H9 (cell line): Measurements from ENCODE around the gene KRTAP5-7. TPM values are rescaled to one million over a fixed set of nuclear protein-coding genes. Genes with fewer than 3 reads are reported as not detected.

Experiments used
- DNase-seq: peaks from one replicate; pipeline ENCODE4 v3.0.0-alpha.2; 2017
- H2AFZ ChIP-seq: one replicate; pipeline ENCODE4 v1.6.1; 2013; ENCODE audit warnings: mild to moderate bottlenecking, low read length, control low read depth, moderate library complexity
- H2AK5ac ChIP-seq: 2 replicates; pipeline ENCODE4 v1.6.1; 2013; ENCODE audit warnings: low read length, control low read depth, mixed read lengths; ENCODE audit not compliant: insufficient read length
- H2BK120ac ChIP-seq: one replicate; pipeline ENCODE4 v1.6.1; 2013; ENCODE audit warnings: low read depth, mild to moderate bottlenecking, low read length, control low read depth, inconsistent platforms; ENCODE audit not compliant: poor library complexity, severe bottlenecking
- H2BK12ac ChIP-seq: 2 replicates; pipeline ENCODE4 v1.6.1; 2013; ENCODE audit warnings: low read length, control low read depth, mixed read lengths, low read depth; ENCODE audit not compliant: insufficient read length
- H2BK15ac ChIP-seq: 2 replicates; pipeline ENCODE4 v1.6.1; 2013; ENCODE audit warnings: low read depth, low read length, control low read depth
- H2BK20ac ChIP-seq: one replicate; pipeline ENCODE4 v1.6.1; 2013; ENCODE audit warnings: low read depth, mild to moderate bottlenecking, low read length, control low read depth, inconsistent platforms; ENCODE audit not compliant: poor library complexity, severe bottlenecking
- H2BK5ac ChIP-seq: 2 replicates; pipeline ENCODE4 v1.6.1; 2013; ENCODE audit warnings: low read length, control low read depth, mixed read lengths; ENCODE audit not compliant: insufficient read length
- H3K14ac ChIP-seq: 2 replicates; pipeline ENCODE4 v1.6.1; 2013; ENCODE audit warnings: low read length, control low read depth; ENCODE audit not compliant: insufficient read depth
- H3K18ac ChIP-seq: 2 replicates; pipeline ENCODE4 v1.6.1; 2013; ENCODE audit warnings: low read depth, mild to moderate bottlenecking, mixed read lengths, low read length, control low read depth; ENCODE audit not compliant: insufficient read length
- H3K23ac ChIP-seq: 2 replicates; pipeline ENCODE4 v1.6.1; 2013; ENCODE audit warnings: low read length, control low read depth, mixed read lengths, low read depth; ENCODE audit not compliant: insufficient read length
- H3K23me2 ChIP-seq: 2 replicates; pipeline ENCODE4 v1.6.1; 2013; ENCODE audit warnings: low read depth, mild to moderate bottlenecking, mixed read lengths, low read length, control low read depth; ENCODE audit not compliant: insufficient read length, poor library complexity, severe bottlenecking
- H3K27ac ChIP-seq: 2 replicates; pipeline ENCODE4 v1.5.1; 2013; ENCODE audit warnings: low read length, control low read depth, mixed read lengths, low read depth; ENCODE audit not compliant: insufficient read length
- H3K27me3 ChIP-seq: 2 replicates; pipeline ENCODE4 v1.6.1; 2013; ENCODE audit warnings: low read length, control low read depth, inconsistent platforms; ENCODE audit not compliant: insufficient read depth
- H3K4ac ChIP-seq: 2 replicates; pipeline ENCODE4 v1.6.1; 2013; ENCODE audit warnings: low read depth, mild to moderate bottlenecking, control low read depth, inconsistent platforms, low read length, moderate library complexity
- H3K4me1 ChIP-seq: 2 replicates; pipeline ENCODE4 v1.6.1; 2013; ENCODE audit warnings: low read length, control low read depth, inconsistent platforms; ENCODE audit not compliant: insufficient read depth
- H3K4me2 ChIP-seq: 2 replicates; pipeline ENCODE4 v1.6.1; 2013; ENCODE audit warnings: low read length, control low read depth, mixed read lengths; ENCODE audit not compliant: insufficient read length, insufficient read depth
- H3K56ac ChIP-seq: 2 replicates; pipeline ENCODE4 v1.6.1; 2013; ENCODE audit warnings: low read depth, mild to moderate bottlenecking, mixed read lengths, low read length, control low read depth; ENCODE audit not compliant: insufficient read length
- H3K79me1 ChIP-seq: 2 replicates; pipeline ENCODE4 v1.6.1; 2013; ENCODE audit warnings: low read depth, mild to moderate bottlenecking, moderate library complexity, low read length, control low read depth, inconsistent platforms; ENCODE audit not compliant: insufficient read depth, poor library complexity, severe bottlenecking
- H3K79me2 ChIP-seq: 2 replicates; pipeline ENCODE4 v1.6.1; 2013; ENCODE audit warnings: low read length, control low read depth, inconsistent platforms; ENCODE audit not compliant: insufficient read depth
- H3K9ac ChIP-seq: 2 replicates; pipeline ENCODE4 v1.6.1; 2013; ENCODE audit warnings: low read length, control low read depth, mixed read lengths; ENCODE audit not compliant: insufficient read length; ENCODE audit errors: extremely low read depth
- H3K9me3 ChIP-seq: one replicate; pipeline ENCODE4 v1.6.1; 2013; ENCODE audit warnings: low read depth, low read length, inconsistent platforms; ENCODE audit not compliant: control insufficient read depth
- H3T11ph ChIP-seq: one replicate; pipeline ENCODE4 v1.6.1; 2013; ENCODE audit warnings: mild to moderate bottlenecking, low read length, control low read depth, inconsistent platforms
- H4K20me1 ChIP-seq: one replicate; pipeline ENCODE4 v1.6.1; 2013; ENCODE audit not compliant: control insufficient read depth, insufficient read length, insufficient read depth
- H4K5ac ChIP-seq: 2 replicates; pipeline ENCODE4 v1.6.1; 2013; ENCODE audit warnings: low read depth, mild to moderate bottlenecking, mixed read lengths, low read length, control low read depth; ENCODE audit not compliant: insufficient read length
- H4K8ac ChIP-seq: replicated peaks from 2 replicates; pipeline ENCODE4 v1.6.1; 2013; ENCODE audit warnings: low read length, control low read depth, mixed read lengths, low read depth; ENCODE audit not compliant: insufficient read length
- H4K91ac ChIP-seq: 2 replicates; pipeline ENCODE4 v1.6.1; 2013; ENCODE audit warnings: low read depth, mild to moderate bottlenecking, moderate library complexity, mixed read lengths, low read length, control low read depth; ENCODE audit not compliant: insufficient read length
- H3K27ac Mint-ChIP-seq, 3 experiments: 2 replicates in 2 of 3; 3 replicates in 1 of 3; pipeline ENCODE4 v1.8.0; 2020 to 2021; ENCODE audit warnings: mixed read lengths in 3 of 3, mild to moderate bottlenecking in 1 of 3, moderate library complexity in 1 of 3
- H3K27me3 Mint-ChIP-seq: 2 replicates; pipeline ENCODE4 v1.8.0; 2021; ENCODE audit warnings: low read depth, mild to moderate bottlenecking, moderate library complexity, mixed read lengths
- H3K36me3 Mint-ChIP-seq, 3 experiments: 2 replicates in 2 of 3; 3 replicates in 1 of 3; pipeline ENCODE4 v1.8.0; 2020 to 2021; ENCODE audit warnings: low read depth in 3 of 3, mixed read lengths in 3 of 3; ENCODE audit not compliant: insufficient read depth in 1 of 3
- H3K4me1 Mint-ChIP-seq, 2 experiments: 2 replicates each; pipeline ENCODE4 v1.8.0; 2020; ENCODE audit warnings: mixed read lengths in 2 of 2
- H3K4me3 Mint-ChIP-seq, 2 experiments: 2 replicates in 1 of 2; 3 replicates in 1 of 2; pipeline ENCODE4 v1.8.0; 2020 to 2021; ENCODE audit warnings: mild to moderate bottlenecking in 2 of 2, mixed read lengths in 2 of 2, moderate library complexity in 1 of 2
- H3K9me3 Mint-ChIP-seq, 2 experiments: 2 replicates in 1 of 2; 3 replicates in 1 of 2; pipeline ENCODE4 v1.8.0; 2020; ENCODE audit warnings: mild to moderate bottlenecking in 2 of 2, mixed read lengths in 2 of 2, moderate library complexity in 1 of 2
- WGBS: extraction: QIAGEN DNeasy Blood & Tissue Kit; methylation state at CpG from one replicate; pipeline ENCODE4 v1.1.7; 2013; ENCODE audit warnings: missing lambda C conversion rate, low lambda C conversion rate, mixed read lengths; ENCODE audit not compliant: insufficient read length; ENCODE audit errors: extremely low coverage; 5-methylcytosine and 5-hydroxymethylcytosine counted together
- total RNA-seq: library from RNA; stranded (reverse); gene quantifications from 2 replicates; pipeline ENCODE4 v1.2.1, GENCODE V29; 2021
- TF ChIP-seq, protein P1 (sequence below): fragments of 200-600 bp; sonication (generic); conservative IDR thresholded peaks from 3 replicates; pipeline ENCODE4 v1.8.0; 2021; ENCODE audit warnings: antibody characterized with exemption, mild to moderate bottlenecking

KRTAP5-7 gene
- total RNA-seq, 1 experiment from 2014 or later: not detected

DNA sequence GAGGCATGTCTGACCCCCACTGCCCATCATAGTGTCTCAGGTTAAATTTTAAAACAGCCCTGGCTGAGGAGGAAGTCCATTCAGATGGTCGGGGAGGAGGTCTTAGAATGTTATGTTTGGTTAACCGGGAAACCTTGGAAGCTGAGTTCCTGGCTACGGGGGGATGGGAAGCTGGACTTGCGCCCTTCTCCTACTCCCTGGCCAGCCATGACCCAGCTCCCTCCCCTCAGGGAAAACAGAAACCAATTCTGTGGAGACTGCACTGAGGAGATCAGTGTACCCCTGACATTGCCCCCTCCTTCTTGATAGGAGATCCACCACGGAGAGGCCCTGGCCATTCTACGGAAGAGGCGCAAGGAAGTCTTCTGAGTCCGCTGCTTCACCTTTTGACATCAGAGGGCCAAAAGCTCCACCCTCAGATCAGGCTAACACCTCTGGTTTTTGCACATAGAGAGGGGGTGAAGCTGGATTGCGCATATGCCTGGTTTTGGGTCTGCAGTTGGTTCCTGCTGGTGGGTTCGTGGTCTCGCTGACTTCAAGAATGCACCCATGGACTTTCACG lies 18.4 kb downstream of the KRTAP5-7 start:
- Histone ChIP-seq H3K27me3 (no peaks in the 10 kb centered on the region), H3K9me3 (no peaks in the 10 kb centered on the region), H4K91ac (no peak overlapping the region), H3K79me2 (no peaks in the 10 kb centered on the region), H2AFZ (no peak overlapping the region), H3T11ph (no peak overlapping the region), H3K23ac (no peak overlapping the region), H3K4me1 (no peaks in the 10 kb centered on the region), H3K4ac (no peak overlapping the region), H4K5ac (no peak overlapping the region), H4K20me1 (no peaks in the 10 kb centered on the region), H2BK5ac (no peak overlapping the region), H3K14ac (no peak overlapping the region), H3K23me2 (no peaks in the 10 kb centered on the region), H3K56ac (no peak overlapping the region), H3K27ac (no peak overlapping the region), H3K4me2 (no peak overlapping the region), H2BK20ac (no peak overlapping the region), H2BK12ac (no peak overlapping the region), H2BK15ac (no peak overlapping the region), H4K8ac (no peak overlapping the region), H3K9ac (no peak overlapping the region), H2AK5ac (no peak overlapping the region), H3K79me1 (no peaks in the 10 kb centered on the region), H3K18ac (no peak overlapping the region), H2BK120ac (no peak overlapping the region)
- DNase-seq: no peak
- Mint-ChIP-seq H3K4me1 (peaks cover 27 to 28% of the 10 kb centered on the region in 2 experiments), H3K9me3 (peaks cover 14 to 16% of the 10 kb centered on the region in 2 experiments), H3K27me3 (peaks cover 56% of the 10 kb centered on the region), H3K27ac (no peak overlapping the region), H3K36me3 (peaks cover 5 to 24% (median 12%) of the 10 kb centered on the region in 3 experiments; a peak in 6 of 7 replicates), H3K4me3 (no peak overlapping the region)
- no CpG with 5 or more reads among the region's 12 CpGs for WGBS
- TF ChIP-seq, protein P1, sequence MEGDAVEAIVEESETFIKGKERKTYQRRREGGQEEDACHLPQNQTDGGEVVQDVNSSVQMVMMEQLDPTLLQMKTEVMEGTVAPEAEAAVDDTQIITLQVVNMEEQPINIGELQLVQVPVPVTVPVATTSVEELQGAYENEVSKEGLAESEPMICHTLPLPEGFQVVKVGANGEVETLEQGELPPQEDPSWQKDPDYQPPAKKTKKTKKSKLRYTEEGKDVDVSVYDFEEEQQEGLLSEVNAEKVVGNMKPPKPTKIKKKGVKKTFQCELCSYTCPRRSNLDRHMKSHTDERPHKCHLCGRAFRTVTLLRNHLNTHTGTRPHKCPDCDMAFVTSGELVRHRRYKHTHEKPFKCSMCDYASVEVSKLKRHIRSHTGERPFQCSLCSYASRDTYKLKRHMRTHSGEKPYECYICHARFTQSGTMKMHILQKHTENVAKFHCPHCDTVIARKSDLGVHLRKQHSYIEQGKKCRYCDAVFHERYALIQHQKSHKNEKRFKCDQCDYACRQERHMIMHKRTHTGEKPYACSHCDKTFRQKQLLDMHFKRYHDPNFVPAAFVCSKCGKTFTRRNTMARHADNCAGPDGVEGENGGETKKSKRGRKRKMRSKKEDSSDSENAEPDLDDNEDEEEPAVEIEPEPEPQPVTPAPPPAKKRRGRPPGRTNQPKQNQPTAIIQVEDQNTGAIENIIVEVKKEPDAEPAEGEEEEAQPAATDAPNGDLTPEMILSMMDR: no peak
